Mesendoderm (in vitro differentiated cells): ENCODE data around the gene ACOT7.

Source experiments
- DNase-seq: peaks from one replicate; pipeline ENCODE4 v3.0.0; 2013
- H2AK5ac ChIP-seq: 2 replicates; pipeline ENCODE4 v1.6.1; 2013; ENCODE audit warnings: low read length, inconsistent platforms
- H2BK120ac ChIP-seq: 2 replicates; pipeline ENCODE4 v1.6.1; 2013; ENCODE audit warnings: low read depth, mild to moderate bottlenecking, low read length, moderate library complexity, mixed read lengths
- H2BK15ac ChIP-seq: replicated peaks from 2 replicates; pipeline ENCODE4 v1.6.1; 2013; ENCODE audit warnings: low read depth, mild to moderate bottlenecking, moderate library complexity
- H2BK5ac ChIP-seq: 2 replicates; pipeline ENCODE4 v1.6.1; 2013; ENCODE audit warnings: low read length, inconsistent platforms
- H3K18ac ChIP-seq: 2 replicates; pipeline ENCODE4 v1.6.1; 2013; ENCODE audit warnings: mild to moderate bottlenecking, low read length, mixed read lengths
- H3K23ac ChIP-seq: one replicate; pipeline ENCODE4 v1.6.1; 2013; ENCODE audit warnings: low read length
- H3K27ac ChIP-seq: 2 replicates; pipeline ENCODE4 v1.5.1; 2013; ENCODE audit warnings: low read depth, mild to moderate bottlenecking, inconsistent platforms, low read length, moderate library complexity
- H3K27me3 ChIP-seq: 2 replicates; pipeline ENCODE4 v1.6.1; 2013; ENCODE audit warnings: low read length, control low read depth, mild to moderate bottlenecking, inconsistent platforms; ENCODE audit not compliant: insufficient read depth, poor library complexity
- H3K36me3 ChIP-seq: 2 replicates; pipeline ENCODE4 v1.6.1; 2013; ENCODE audit warnings: low read length, inconsistent platforms; ENCODE audit not compliant: control insufficient read depth, insufficient read depth
- H3K4ac ChIP-seq: one replicate; pipeline ENCODE4 v1.6.1; 2013; ENCODE audit warnings: low read depth, mild to moderate bottlenecking, low read length, moderate library complexity
- H3K4me1 ChIP-seq: 2 replicates; pipeline ENCODE4 v1.6.1; 2013; ENCODE audit warnings: low read depth, low read length, inconsistent platforms; ENCODE audit not compliant: control insufficient read depth
- H3K4me2 ChIP-seq: 2 replicates; pipeline ENCODE4 v1.6.1; 2013; ENCODE audit warnings: low read length
- H3K4me3 ChIP-seq: 2 replicates; pipeline ENCODE4 v1.5.1; 2013; ENCODE audit warnings: mild to moderate bottlenecking, low read length
- H3K56ac ChIP-seq: one replicate; pipeline ENCODE4 v1.6.1; 2013; ENCODE audit warnings: low read length
- H3K79me1 ChIP-seq: 2 replicates; pipeline ENCODE4 v1.6.1; 2013; ENCODE audit warnings: low read length, inconsistent platforms
- H3K79me2 ChIP-seq: 2 replicates; pipeline ENCODE4 v1.6.1; 2013; ENCODE audit warnings: mild to moderate bottlenecking, low read length; ENCODE audit not compliant: control insufficient read depth, insufficient read depth
- H3K9ac ChIP-seq: 2 replicates; pipeline ENCODE4 v1.6.1; 2013; ENCODE audit warnings: low read length, inconsistent platforms
- H4K5ac ChIP-seq: one replicate; pipeline ENCODE4 v1.6.1; 2013; ENCODE audit warnings: low read length
- H4K8ac ChIP-seq: one replicate; pipeline ENCODE4 v1.6.1; 2013; ENCODE audit warnings: low read depth, mild to moderate bottlenecking, control low read depth, low read length, moderate library complexity
- WGBS: extraction: QIAGEN DNeasy Blood & Tissue Kit; methylation state at CpG from one replicate; pipeline ENCODE4 v1.1.7; 2013; ENCODE audit warnings: low lambda C conversion rate, missing lambda C conversion rate; ENCODE audit not compliant: insufficient coverage; ENCODE audit errors: extremely low coverage; 5-methylcytosine and 5-hydroxymethylcytosine counted together

ACOT7 gene

GRCh38 chr1:6286266-6286665 lies 107.3 kb downstream of the ACOT7 start:
- Histone ChIP-seq H3K4ac (no peak overlapping the region), H2AK5ac (no peak overlapping the region), H3K27ac (no peak overlapping the region), H3K4me2 (no peak overlapping the region), H3K4me1 (no peaks in the 10 kb centered on the region), H3K36me3 (no peaks in the 10 kb centered on the region), H2BK5ac (no peak overlapping the region), H3K18ac (no peak overlapping the region), H2BK15ac (no peak overlapping the region), H3K27me3 (no peaks in the 10 kb centered on the region), H3K4me3 (no peak overlapping the region), H3K79me2 (no peaks in the 10 kb centered on the region), H3K79me1 (no peaks in the 10 kb centered on the region), H3K9ac (no peak overlapping the region), H3K56ac (no peak overlapping the region), H4K5ac (no peak overlapping the region), H3K23ac (no peak overlapping the region), H2BK120ac (no peak overlapping the region), H4K8ac (no peak overlapping the region)
- DNase-seq: no peak
- WGBS: no CpG with 5 or more reads among the region's 8 CpGs

GRCh38 chr1:6285336-6285735 lies 108.2 kb downstream of the ACOT7 start:
- WGBS: no CpG with 5 or more reads among the region's 11 CpGs
- no peak overlapping the region for H4K8ac ChIP-seq

GRCh38 chr1:6282577-6283270 lies 110.8 kb downstream of the ACOT7 start:
- Histone ChIP-seq H2BK15ac (no peak overlapping the region), H2BK120ac (no peak overlapping the region), H3K4ac (no peak overlapping the region), H4K8ac (no peak overlapping the region), H3K36me3 (no peaks in the 10 kb centered on the region), H3K4me2 (no peak overlapping the region), H3K27me3 (no peaks in the 10 kb centered on the region), H3K79me1 (no peaks in the 10 kb centered on the region), H3K18ac (no peak overlapping the region), H2AK5ac (no peak overlapping the region), H2BK5ac (no peak overlapping the region), H4K5ac (no peak overlapping the region), H3K4me1 (no peaks in the 10 kb centered on the region), H3K79me2 (no peaks in the 10 kb centered on the region), H3K23ac (no peak overlapping the region), H3K9ac (no peak overlapping the region), H3K27ac (no peak overlapping the region), H3K4me3 (no peak overlapping the region), H3K56ac (no peak overlapping the region)
- DNase-seq: no peak
- WGBS: no CpG with 5 or more reads among the region's 17 CpGs

More at GRCh38 chr1:6285336-6285735, 108.2 kb downstream of the ACOT7 start:
- Histone ChIP-seq H3K4ac (no peak overlapping the region), H3K4me1 (no peaks in the 10 kb centered on the region), H3K4me3 (no peak overlapping the region), H3K56ac (no peak overlapping the region), H3K79me1 (no peaks in the 10 kb centered on the region), H3K27me3 (no peaks in the 10 kb centered on the region), H3K27ac (no peak overlapping the region), H3K23ac (no peak overlapping the region), H3K9ac (no peak overlapping the region), H4K5ac (no peak overlapping the region), H3K18ac (no peak overlapping the region), H3K4me2 (no peak overlapping the region), H2AK5ac (no peak overlapping the region), H2BK5ac (no peak overlapping the region), H3K79me2 (no peaks in the 10 kb centered on the region), H3K36me3 (no peaks in the 10 kb centered on the region), H2BK15ac (no peak overlapping the region), H2BK120ac (no peak overlapping the region)
- no peak for DNase-seq

GRCh38 chr1:6281511-6282402 lies 111.8 kb downstream of the ACOT7 start:
- no peak overlapping the region for H3K27ac ChIP-seq
- no peak overlapping the region for H3K4me2 ChIP-seq
- no peak overlapping the region for H4K5ac ChIP-seq
- H4K8ac ChIP-seq: no peak overlapping the region
- H3K4me1 ChIP-seq: no peaks in the 10 kb centered on the region
- no peak overlapping the region for H2BK15ac ChIP-seq
- no peak overlapping the region for H3K18ac ChIP-seq
- no peaks in the 10 kb centered on the region for H3K27me3 ChIP-seq
- no CpG with 5 or more reads among the region's 19 CpGs for WGBS
- H2AK5ac ChIP-seq: no peak overlapping the region
- H3K36me3 ChIP-seq: no peaks in the 10 kb centered on the region
- no peaks in the 10 kb centered on the region for H3K79me2 ChIP-seq
- H3K4me3 ChIP-seq: no peak overlapping the region
- no peak overlapping the region for H3K56ac ChIP-seq
- DNase-seq: no peak
- no peak overlapping the region for H3K23ac ChIP-seq
- no peak overlapping the region for H3K9ac ChIP-seq
- no peak overlapping the region for H3K4ac ChIP-seq
- H3K79me1 ChIP-seq: no peaks in the 10 kb centered on the region
- no peak overlapping the region for H2BK5ac ChIP-seq
- no peak overlapping the region for H2BK120ac ChIP-seq

GRCh38 chr1:6280761-6281451 lies 112.7 kb downstream of the ACOT7 start:
- no CpG with 5 or more reads among the region's 33 CpGs for WGBS
- H2AK5ac ChIP-seq: no peak overlapping the region
- H3K56ac ChIP-seq: no peak overlapping the region
- no peak overlapping the region for H2BK15ac ChIP-seq
- no peaks in the 10 kb centered on the region for H3K4me1 ChIP-seq
- H3K27me3 ChIP-seq: no peaks in the 10 kb centered on the region
- no peaks in the 10 kb centered on the region for H3K79me1 ChIP-seq
- H3K4ac ChIP-seq: no peak overlapping the region
- H3K4me2 ChIP-seq: no peak overlapping the region
- H4K5ac ChIP-seq: no peak overlapping the region
- H4K8ac ChIP-seq: no peak overlapping the region
- no peak overlapping the region for H2BK120ac ChIP-seq
- DNase-seq: peak; percentile 70
- no peak overlapping the region for H3K18ac ChIP-seq
- no peak overlapping the region for H3K4me3 ChIP-seq
- H2BK5ac ChIP-seq: no peak overlapping the region
- H3K27ac ChIP-seq: no peak overlapping the region
- H3K79me2 ChIP-seq: no peaks in the 10 kb centered on the region
- H3K23ac ChIP-seq: no peak overlapping the region
- H3K9ac ChIP-seq: no peak overlapping the region
- no peaks in the 10 kb centered on the region for H3K36me3 ChIP-seq
